OCI-LY7 (cell line): ENCODE results near the gene TBC1D9B. TPM values are rescaled to one million over a fixed set of nuclear protein-coding genes. Genes with fewer than 3 reads are reported as not detected.
A peak's percentile ranks its signal among the peaks of the same experiment; 100 is the strongest.

Experiments
- BruUV-seq: library from RNA; stranded (reverse); fragments of 400-500 nt; replicated peaks from 2 replicates; lab custom pipeline; 2021; lab: Mats Ljungman, UMichigan
- CTCF ChIA-PET: fragments of 300-600 bp; sonication (Branson Sonifier 250); formaldehyde crosslinking; loops from one replicate; lab custom pipeline; 2022; ENCODE audit warnings: antibody characterized with exemption; ENCODE audit not compliant: unreplicated experiment; lab: Charles Lee
- POLR2A ChIA-PET: fragments of 300-600 bp; sonication (Branson Sonifier 250); formaldehyde crosslinking; loops from one replicate; lab custom pipeline; 2022; ENCODE audit warnings: antibody characterized with exemption; lab: Charles Lee
- DNase-seq: peaks from one replicate; pipeline ENCODE4 v3.0.0-alpha.2; 2015; ENCODE audit warnings: low spot score
- H2AFZ ChIP-seq: fragments of 200-600 bp; sonication (generic), shearing (Covaris generic); 2 replicates; pipeline ENCODE4 v1.6.1; 2014; ENCODE audit warnings: mild to moderate bottlenecking, antibody characterized with exemption, low read length, moderate library complexity
- H3K27ac ChIP-seq: fragments of 200-600 bp; sonication (generic); 2 replicates; pipeline ENCODE4 v1.5.1; 2014; ENCODE audit warnings: mixed run types, low read depth, mild to moderate bottlenecking, moderate library complexity, low read length, inconsistent platforms; ENCODE audit not compliant: poor library complexity, severe bottlenecking
- H3K36me3 ChIP-seq: fragments of 200-600 bp; sonication (generic); 2 replicates; pipeline ENCODE4 v1.6.1; 2014; ENCODE audit warnings: mild to moderate bottlenecking, antibody characterized with exemption, low read length, moderate library complexity, mixed read lengths; ENCODE audit not compliant: insufficient read depth
- H3K4me1 ChIP-seq: fragments of 200-600 bp; sonication (generic); 2 replicates; pipeline ENCODE4 v1.5.1; 2014; ENCODE audit warnings: mild to moderate bottlenecking, low read length; ENCODE audit not compliant: insufficient read depth, poor library complexity, severe bottlenecking
- H3K4me2 ChIP-seq: fragments of 200-600 bp; sonication (generic); 2 replicates; pipeline ENCODE4 v1.6.1; 2014; ENCODE audit warnings: mild to moderate bottlenecking, low read length
- H3K4me3 ChIP-seq: fragments of 200-600 bp; sonication (generic); 2 replicates; pipeline ENCODE4 v1.5.1; 2014; ENCODE audit warnings: mild to moderate bottlenecking, low read depth, low read length; ENCODE audit not compliant: poor library complexity, severe bottlenecking
- H3K79me2 ChIP-seq: fragments of 200-600 bp; sonication (generic); 2 replicates; pipeline ENCODE4 v1.6.1; 2016; ENCODE audit warnings: low read depth, mild to moderate bottlenecking, low read length, moderate library complexity, mixed read lengths; ENCODE audit not compliant: insufficient read depth
- H3K9me2 ChIP-seq: fragments of 200-600 bp; sonication (generic); 2 replicates; pipeline ENCODE4 v1.6.1; 2016; ENCODE audit warnings: mild to moderate bottlenecking, low read length, mixed read lengths; ENCODE audit not compliant: insufficient read depth
- H3K9me3 ChIP-seq: fragments of 200-600 bp; sonication (generic); 2 replicates; pipeline ENCODE4 v1.6.1; 2014; ENCODE audit warnings: mild to moderate bottlenecking, mixed run types, low read length, mixed read lengths
- H4K20me1 ChIP-seq: fragments of 200-600 bp; sonication (generic); 2 replicates; pipeline ENCODE4 v1.6.1; 2014; ENCODE audit warnings: mild to moderate bottlenecking, antibody characterized with exemption, low read length, moderate library complexity, mixed read lengths; ENCODE audit not compliant: insufficient read depth
- CTCF ChIP-seq: fragments of 200-600 bp; sonication (generic); conservative IDR thresholded peaks from 2 replicates; pipeline ENCODE4 v1.5.1; 2014; ENCODE audit warnings: mild to moderate bottlenecking, antibody characterized with exemption, low read length, moderate library complexity, mixed read lengths
- EZH2phosphoT487 ChIP-seq: fragments of 200-600 bp; sonication (generic); IDR thresholded peaks from 2 replicates; pipeline ENCODE4 v1.6.1; 2018; ENCODE audit warnings: low read depth, borderline replicate concordance, mild to moderate bottlenecking, mixed run types, antibody characterized with exemption, low read length, moderate library complexity, mixed read lengths
- intact Hi-C: fragments of 100-400 bp; cut with micrococcal nuclease; formaldehyde crosslinking; loops from one replicate; pipeline ENCODE4 v1.10.0; 2022; ENCODE audit not compliant: unreplicated experiment
- total RNA-seq, 2 experiments: library from RNA; depleted of rRNA in 1 of 2; stranded (reverse); fragments of >200 nt in 1 of 2; shearing (Covaris generic) in 1 of 2; gene quantifications; 2 replicates each; pipeline ENCODE4 v1.2.3, GENCODE V29; 2014 to 2022

TBC1D9B gene
- total RNA-seq, 2 experiments from 2014 or later, result 52.2 to 106 TPM

DNA sequence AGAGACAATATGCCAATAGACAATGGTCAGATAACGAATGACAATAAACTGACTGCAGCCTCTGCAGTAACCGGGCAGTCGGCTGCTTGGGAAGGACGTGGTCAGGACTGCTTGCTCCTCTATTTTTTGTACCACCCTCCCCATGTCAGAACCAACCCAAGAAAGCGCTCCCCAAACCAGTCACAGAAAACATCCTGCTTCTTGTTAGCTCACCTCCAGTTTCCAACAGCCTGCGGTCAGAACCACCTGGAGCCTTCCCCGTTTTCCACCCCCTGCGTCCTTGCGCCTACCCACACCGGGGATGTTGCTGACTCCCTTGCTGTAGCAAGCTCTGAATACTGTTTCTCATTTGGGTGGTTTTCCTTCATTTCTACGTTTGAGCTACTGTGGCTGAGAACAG, 47.4 kb downstream of the TBC1D9B start:
- H2AFZ ChIP-seq, result no peak overlapping the region
- ChIA-PET CTCF (no interaction called here), POLR2A (no interaction called here)
- no peaks in the 10 kb centered on the region for H3K9me2 ChIP-seq
- H3K36me3 ChIP-seq, result peaks cover 46% of the 10 kb centered on the region
- peaks cover 22% of the 10 kb centered on the region; the same call in 1 of the 2 replicates for H3K79me2 ChIP-seq
- no peaks in the 10 kb centered on the region for H4K20me1 ChIP-seq
- no peak for DNase-seq
- no peak overlapping the region for H3K4me3 ChIP-seq
- no TSS peak for BruUV-seq
- no peak overlapping the region for H3K27ac ChIP-seq
- TF ChIP-seq EZH2phosphoT487 (no peak), CTCF (no peak)
- H3K4me1 ChIP-seq, result peaks cover 14% of the 10 kb centered on the region
- peaks cover 5% of the 10 kb centered on the region; the same call in 1 of the 2 replicates for H3K9me3 ChIP-seq
- intact Hi-C loops, result no loop called here
- 0 out of 2 replicates have a peak overlapping the region, but pooled peaks have one; percentile 76 for H3K4me2 ChIP-seq

DNA sequence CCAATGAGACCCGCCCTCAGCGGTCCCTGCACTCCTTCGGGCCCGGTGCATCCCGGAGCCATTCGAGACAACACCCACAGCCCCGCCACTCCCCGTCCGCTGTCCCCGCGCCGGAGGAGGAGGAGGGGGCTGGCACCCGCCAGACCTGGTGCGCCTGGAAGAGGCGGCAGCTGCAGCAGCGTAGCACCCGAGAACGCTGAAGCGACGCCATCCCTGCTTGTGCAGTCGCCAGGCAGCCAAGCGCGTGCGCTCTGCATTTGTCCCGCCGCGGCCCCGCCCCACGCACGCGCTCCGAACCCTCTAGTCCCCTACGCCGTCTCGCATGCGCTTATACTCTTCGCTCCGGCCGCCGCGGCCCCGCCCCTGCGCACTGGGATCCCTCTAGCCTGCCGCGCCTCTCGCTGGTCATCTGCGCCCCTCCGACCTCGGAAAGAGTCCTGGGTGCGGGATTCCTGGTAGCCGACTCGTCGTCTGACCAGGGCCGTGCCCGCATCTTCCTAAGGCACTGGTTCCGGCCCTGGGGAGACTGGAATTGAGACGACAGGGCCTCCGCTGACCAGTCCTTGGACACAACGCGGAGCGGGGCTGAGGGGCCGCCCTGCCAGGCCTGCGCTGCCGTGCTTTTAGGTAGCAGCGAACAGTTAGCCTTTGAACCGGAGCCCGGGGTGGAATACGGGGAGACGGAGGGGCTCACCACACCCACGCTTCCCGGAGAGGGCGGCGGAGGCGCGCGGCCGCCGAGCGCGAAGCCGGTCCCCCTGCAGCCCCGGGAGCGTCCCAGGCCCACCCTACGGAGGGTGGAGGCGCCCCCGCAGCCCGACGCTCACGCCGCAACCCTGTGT, 48.9 kb downstream of the TBC1D9B start, which contains the start of gene MRNIP:
TSS of gene MRNIP (minus strand) at position 232 of the 842 bp plus-strand sequence. CDS start at position 211, 21 bp downstream.
- H3K4me2 ChIP-seq, result peak within 1 kb of the TSS; percentile 77
- H2AFZ ChIP-seq, result peak within 1 kb of the TSS; percentile 80
- peaks cover 35% of the 10 kb centered on the region; the same call in 1 of the 2 replicates for H3K79me2 ChIP-seq
- H3K36me3 ChIP-seq, result peaks cover 37% of the 10 kb centered on the region
- intact Hi-C loops, result loop anchor here (1.0 to 5.0 kb wide), 3 partner anchors 39 to 116 kb away; partner anchors contain the start of genes SQSTM1 and TBC1D9B
- H3K9me2 ChIP-seq, result no peaks in the 10 kb centered on the region
- peaks cover 5% of the 10 kb centered on the region; the same call in 1 of the 2 replicates for H3K9me3 ChIP-seq
- ChIA-PET POLR2A (interaction anchor here (0.5 to 0.6 kb wide), 2 partner anchors 116 to 1310 kb away, joined by 3 to 4 read pairs; no protein-coding TSS in a partner anchor), CTCF (no interaction called here)
- peaks cover 27% of the 10 kb centered on the region for H3K4me1 ChIP-seq
- H3K27ac ChIP-seq, result peak within 1 kb of the TSS; percentile 69
- BruUV-seq, result TSS peak; percentile 91
- H3K4me3 ChIP-seq, result peak within 1 kb of the TSS; percentile 90
- H4K20me1 ChIP-seq, result no peaks in the 10 kb centered on the region
- TF ChIP-seq CTCF (no peak), EZH2phosphoT487 (no peak)
- DNase-seq, result peak; percentile 96
